K562 (cell line): ENCODE data around the gene RASD1. TPM values are rescaled to one million over a fixed set of nuclear protein-coding genes. Genes with fewer than 3 reads are reported as not detected.

Source experiments
- ATAC-seq: fragments of 200-7000 bp; cut with Tn5 transposase; 3 replicates; pipeline ENCODE4 v1.9.1; 2020; ENCODE audit warnings: moderate library complexity
- BruUV-seq: library from RNA; stranded (reverse); fragments of 400-500 nt; replicated peaks from 2 replicates; lab custom pipeline; 2021; lab: Mats Ljungman, UMichigan
- CTCF ChIA-PET: fragments of 300-600 bp; formaldehyde crosslinking; extraction: SDS; loops from one replicate; lab custom pipeline; 2021; ENCODE audit warnings: low intra/inter-chr PET ratio; lab: Yijun Ruan, JAX
- POLR2A ChIA-PET: fragments of 300-600, 350-650 bp; sonication (Branson Sonifier 250); formaldehyde crosslinking; extraction: SDS; loops from one replicate; lab custom pipeline; 2021; ENCODE audit warnings: antibody characterized with exemption, inconsistent platforms; lab: Yijun Ruan, JAX
- DNase-seq, 4 experiments: peaks; one replicate each; pipeline versions ENCODE4 v3.0.0 to v3.0.0-alpha.2; 2011 to 2018; ENCODE audit warnings: low spot score in 3 of 4, mixed read lengths in 3 of 4; ENCODE audit errors: extremely low read depth in 1 of 4
- FAIRE-seq: peaks from 2 replicates; lab custom pipeline; 2011; peaks lifted over from hg19 to GRCh38; lab: Jason Lieb, UNC
- H2AFZ ChIP-seq: 2 replicates; pipeline ENCODE4 v1.6.0; 2011; ENCODE audit warnings: low read depth, low read length, control low read depth, inconsistent platforms
- H3K27ac ChIP-seq: fragments of 200-600 bp; 3 replicates; pipeline ENCODE4 v1.8.0; 2011; ENCODE audit warnings: low read depth, mild to moderate bottlenecking, control low read depth, inconsistent platforms, low read length, moderate library complexity, mixed read lengths; ENCODE audit errors: extremely low read depth
- H3K27me3 ChIP-seq, 2 experiments: fragments of 300-600 bp in 1 of 2; 2 replicates in 1 of 2; 3 replicates in 1 of 2; pipeline versions ENCODE4 v1.6.0 to v1.8.0; 2011; ENCODE audit warnings: inconsistent platforms in 2 of 2, low read length in 2 of 2, mild to moderate bottlenecking in 1 of 2, mixed read lengths in 1 of 2, moderate library complexity in 1 of 2; ENCODE audit not compliant: control insufficient read depth in 2 of 2, insufficient read depth in 2 of 2
- H3K36me3 ChIP-seq: fragments of 300-600 bp; 3 replicates; pipeline ENCODE4 v1.8.0; 2011; ENCODE audit warnings: mild to moderate bottlenecking, low read length, inconsistent platforms; ENCODE audit not compliant: control insufficient read depth, insufficient read depth
- H3K4me1 ChIP-seq, 2 experiments: fragments of 200-600 bp in 1 of 2; replicated peaks in 1 of 2; 2 replicates in 1 of 2; 3 replicates in 1 of 2; pipeline versions ENCODE4 v1.5.1 to v1.8.0; 2011; ENCODE audit warnings: inconsistent platforms in 2 of 2, low read length in 2 of 2, mild to moderate bottlenecking in 1 of 2, mixed read lengths in 1 of 2, moderate library complexity in 1 of 2; ENCODE audit not compliant: control insufficient read depth in 2 of 2, insufficient read depth in 2 of 2
- H3K4me2 ChIP-seq: 2 replicates; pipeline ENCODE4 v1.6.1; 2011; ENCODE audit warnings: low read length, control low read depth, inconsistent platforms, mixed read lengths; ENCODE audit not compliant: insufficient read depth
- H3K4me3 ChIP-seq: fragments of 200-600 bp; sonication (generic), shearing (Covaris generic); 2 replicates; pipeline ENCODE4 v1.5.1; 2016; ENCODE audit warnings: control low read depth, inconsistent platforms
- H3K79me2 ChIP-seq: fragments of 200-600 bp; 3 replicates; pipeline ENCODE4 v1.8.0; 2011; ENCODE audit warnings: low read length, inconsistent platforms; ENCODE audit not compliant: control insufficient read depth, insufficient read depth
- H3K9ac ChIP-seq, 2 experiments: 2 replicates each; pipeline versions ENCODE4 v1.6.0 to v1.6.1; 2011; ENCODE audit warnings: low read depth in 2 of 2, low read length in 2 of 2, control low read depth in 1 of 2, inconsistent platforms in 1 of 2, mild to moderate bottlenecking in 1 of 2, mixed read lengths in 1 of 2; ENCODE audit not compliant: insufficient read depth in 1 of 2
- H3K9me1 ChIP-seq: one replicate; pipeline ENCODE4 v1.6.0; 2011; ENCODE audit warnings: inconsistent platforms, mild to moderate bottlenecking, low read length, moderate library complexity; ENCODE audit not compliant: control insufficient read depth, insufficient read depth
- H3K9me3 ChIP-seq: replicated peaks from 2 replicates; pipeline ENCODE4 v1.5.1; 2011; ENCODE audit warnings: low read depth, low read length, inconsistent platforms; ENCODE audit not compliant: control insufficient read depth, insufficient read depth
- H4K20me1 ChIP-seq: replicated peaks from 2 replicates; pipeline ENCODE4 v1.6.1; 2011; ENCODE audit warnings: low read length, inconsistent platforms, mixed read lengths; ENCODE audit not compliant: control insufficient read depth, insufficient read depth
- ATF4 ChIP-seq: fragments of 450-650 bp; formaldehyde crosslinking; IDR thresholded peaks from 2 replicates; pipeline ENCODE4 v1.4.0; 2022; ENCODE audit warnings: mild to moderate bottlenecking, moderate library complexity
- CHD1 ChIP-seq: fragments of 200-600 bp; sonication (generic); IDR thresholded peaks from one replicate; pipeline ENCODE4 v1.6.1; 2012; ENCODE audit warnings: mild to moderate bottlenecking, moderate library complexity, low read length, inconsistent platforms
- CHD4 ChIP-seq: fragments of 200-600 bp; sonication (generic); IDR thresholded peaks from 3 replicates; pipeline ENCODE4 v1.6.1; 2012; ENCODE audit warnings: low read depth, mild to moderate bottlenecking, mixed read lengths, low read length, inconsistent platforms; ENCODE audit not compliant: insufficient read depth, insufficient replicate concordance, poor library complexity, severe bottlenecking
- ESRRB ChIP-seq: fragments of 250-450 bp; sonication (Bioruptor Pico); IDR thresholded peaks from 2 replicates; pipeline ENCODE4 v1.5.0; 2020; ENCODE audit warnings: mild to moderate bottlenecking, moderate library complexity, borderline replicate concordance
- ETV1 ChIP-seq: fragments of 450-650 bp; conservative IDR thresholded peaks from 2 replicates; pipeline ENCODE4 v1.6.1; 2016; ENCODE audit warnings: missing genetic modification characterization, control low read depth, low read depth, missing compliant biosample characterization
- NBN ChIP-seq: fragments of 450-650 bp; IDR thresholded peaks from 2 replicates; pipeline ENCODE4 v1.6.1; 2016; ENCODE audit warnings: low read depth, mild to moderate bottlenecking
- RFX5 ChIP-seq: IDR thresholded peaks from 2 replicates; pipeline ENCODE4 v1.6.1; 2011; ENCODE audit warnings: low read depth, mild to moderate bottlenecking, improper control_type of control experiment, low read length
- SMARCB1 ChIP-seq: IDR thresholded peaks from 2 replicates; pipeline ENCODE4 v1.6.1; 2011; ENCODE audit warnings: improper control_type of control experiment, low read depth; ENCODE audit not compliant: insufficient read length
- SP2 ChIP-seq: IDR thresholded peaks from 2 replicates; pipeline ENCODE4 v1.6.1; 2011; ENCODE audit warnings: mild to moderate bottlenecking, low read depth, low read length, moderate library complexity; ENCODE audit not compliant: poor library complexity, severe bottlenecking; ENCODE audit errors: extremely low read depth
- SPI1 ChIP-seq: IDR thresholded peaks from 2 replicates; pipeline ENCODE4 v1.6.1; 2011; ENCODE audit warnings: low read depth, low read length, control low read depth, borderline replicate concordance
- U2AF2 ChIP-seq: fragments of 200-400 bp; formaldehyde crosslinking; optimal IDR thresholded peaks from 2 replicates; pipeline ENCODE3; 2017; ENCODE audit warnings: low read depth, mild to moderate bottlenecking, low read length
- ZKSCAN3 ChIP-seq: fragments of 250-450 bp; sonication (Bioruptor Pico); IDR thresholded peaks from 2 replicates; pipeline ENCODE4 v1.4.0; 2020
- ZNF561 ChIP-seq: fragments of 450-650 bp; formaldehyde crosslinking; conservative IDR thresholded peaks from 2 replicates; pipeline ENCODE4 v1.4.0; 2020; ENCODE audit warnings: mild to moderate bottlenecking, moderate library complexity
- ZNF766 ChIP-seq: fragments of 200-800 bp; sonication (Bioruptor generic); conservative IDR thresholded peaks from 2 replicates; pipeline ENCODE4 v1.6.1; 2016; ENCODE audit warnings: missing genetic modification characterization, missing compliant biosample characterization
- WGBS: fragments of 100-300 bp; shearing (Covaris generic); methylation state at CpG from one replicate; pipeline ENCODE4 v1.1.6; 2016; ENCODE audit warnings: low coverage, mixed read lengths; ENCODE audit not compliant: insufficient coverage; ENCODE audit errors: missing lambda C conversion rate; 5-methylcytosine and 5-hydroxymethylcytosine counted together
- in situ Hi-C: fragments of 300-500 bp; cut with MboI; formaldehyde crosslinking; loops from 4 replicates; pipeline ENCODE4 v1.15.0; 2018; ENCODE audit warnings: inconsistent platforms, mixed read lengths
- intact Hi-C: fragments of 100-400 bp; cut with micrococcal nuclease; formaldehyde crosslinking; loops from 2 replicates; pipeline ENCODE4 v1.14.2; 2022
- polyA plus RNA-seq, 8 experiments: library from polyadenylated mRNA; depleted of rRNA in 4 of 8; stranded (reverse) in 5 of 8; unstranded in 3 of 8; fragments of >200 nt; fragmentation: Nextera tagmentation in 2 of 8; fragmentation: Illumina TruSeq in 1 of 8; extraction: Ambion mirVana in 2 of 8; extraction: Trizol in 1 of 8; gene quantifications; 2 replicates each; pipeline versions ENCODE4 v1.2.1 to v1.2.3, GENCODE V29; 2011 to 2014; ENCODE audit warnings: inconsistent platforms in 1 of 8, missing spikeins in 1 of 8
- total RNA-seq, 7 experiments: library from RNA; depleted of rRNA in 6 of 7; stranded (reverse); fragments of >200 nt in 6 of 7; fragmentation: Illumina TruSeq in 2 of 7; extraction: Trizol in 2 of 7; gene quantifications; 2 replicates each; pipeline versions ENCODE4 v1.2.1 to v1.2.3, GENCODE V29; 2011 to 2021; ENCODE audit warnings: low replicate concordance in 1 of 7
- TF ChIP-seq, protein P1 (sequence below): fragments of 250-450 bp; sonication (Bioruptor Pico); IDR thresholded peaks from 2 replicates; pipeline ENCODE4 v1.8.0; 2021; ENCODE audit warnings: moderate library complexity, mild to moderate bottlenecking, inconsistent platforms
- TF ChIP-seq, protein P2 (sequence below): sonication (generic); formaldehyde crosslinking; IDR thresholded peaks from 2 replicates; pipeline ENCODE4 v1.8.0; 2022; ENCODE audit warnings: mild to moderate bottlenecking, missing genetic modification reagents

Gene RASD1
- total and polyA plus RNA-seq, 9 of the 15 experiments (the other 6 are each of a cell fraction or from before 2014, with no cell fraction given), result 0.11 TPM; not detected in 8

DNA sequence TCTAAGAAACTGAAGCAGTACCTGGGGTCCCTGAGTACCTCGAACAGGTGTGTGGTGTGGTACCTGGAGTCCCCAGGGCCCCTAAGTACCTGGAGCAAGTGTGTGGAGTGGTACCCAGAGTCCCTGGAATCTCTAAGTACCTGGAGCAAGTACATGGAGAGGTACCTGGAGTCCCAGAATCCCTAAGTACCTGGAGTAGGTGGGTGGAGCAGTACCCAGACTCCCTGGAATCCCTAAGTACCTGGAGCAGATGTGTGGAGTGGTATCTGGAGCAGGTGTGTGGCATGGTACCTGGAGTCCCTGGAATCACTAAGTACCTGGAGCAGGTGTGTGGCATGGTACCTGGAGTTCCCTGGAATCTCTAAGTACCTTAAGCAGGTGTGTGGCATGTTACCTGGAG is 41.9 kb downstream of the RASD1 start:
- intact Hi-C loops (no loop called here), in situ Hi-C loops (no loop called here)
- H3K9me1 ChIP-seq, result no peaks in the 10 kb centered on the region
- H4K20me1 ChIP-seq, result no peaks in the 10 kb centered on the region
- H3K27ac ChIP-seq, result no peak overlapping the region
- no peak for FAIRE-seq
- peaks cover 0 to 3% of the 10 kb centered on the region in 2 experiments; a peak in 2 of 5 replicates for H3K4me1 ChIP-seq
- ATAC-seq, result no peak
- H3K9ac ChIP-seq, result no peak overlapping the region
- 0% methylated on average over 1 of the region's 1 CpG for WGBS
- H2AFZ ChIP-seq, result no peak overlapping the region
- no peaks in the 10 kb centered on the region for H3K79me2 ChIP-seq
- H3K4me2 ChIP-seq, result no peak overlapping the region
- no peaks in the 10 kb centered on the region for H3K36me3 ChIP-seq
- H3K27me3 ChIP-seq, result peaks cover 8 to 27% of the 10 kb centered on the region in 2 experiments; a peak in 4 of 5 replicates
- POLR2A ChIA-PET, result no interaction called here
- DNase-seq, result no peak
- H3K4me3 ChIP-seq, result no peak overlapping the region
- TF ChIP-seq RFX5, result no peak
- no peak for TF ChIP-seq U2AF2
- TF ChIP-seq, protein P1, sequence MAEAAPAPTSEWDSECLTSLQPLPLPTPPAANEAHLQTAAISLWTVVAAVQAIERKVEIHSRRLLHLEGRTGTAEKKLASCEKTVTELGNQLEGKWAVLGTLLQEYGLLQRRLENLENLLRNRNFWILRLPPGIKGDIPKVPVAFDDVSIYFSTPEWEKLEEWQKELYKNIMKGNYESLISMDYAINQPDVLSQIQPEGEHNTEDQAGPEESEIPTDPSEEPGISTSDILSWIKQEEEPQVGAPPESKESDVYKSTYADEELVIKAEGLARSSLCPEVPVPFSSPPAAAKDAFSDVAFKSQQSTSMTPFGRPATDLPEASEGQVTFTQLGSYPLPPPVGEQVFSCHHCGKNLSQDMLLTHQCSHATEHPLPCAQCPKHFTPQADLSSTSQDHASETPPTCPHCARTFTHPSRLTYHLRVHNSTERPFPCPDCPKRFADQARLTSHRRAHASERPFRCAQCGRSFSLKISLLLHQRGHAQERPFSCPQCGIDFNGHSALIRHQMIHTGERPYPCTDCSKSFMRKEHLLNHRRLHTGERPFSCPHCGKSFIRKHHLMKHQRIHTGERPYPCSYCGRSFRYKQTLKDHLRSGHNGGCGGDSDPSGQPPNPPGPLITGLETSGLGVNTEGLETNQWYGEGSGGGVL, result no peak
- TF ChIP-seq ETV1 (tag), result no peak
- TF ChIP-seq ATF4 (CRISPR knock-in tag), result no peak
- TF ChIP-seq, protein P2, sequence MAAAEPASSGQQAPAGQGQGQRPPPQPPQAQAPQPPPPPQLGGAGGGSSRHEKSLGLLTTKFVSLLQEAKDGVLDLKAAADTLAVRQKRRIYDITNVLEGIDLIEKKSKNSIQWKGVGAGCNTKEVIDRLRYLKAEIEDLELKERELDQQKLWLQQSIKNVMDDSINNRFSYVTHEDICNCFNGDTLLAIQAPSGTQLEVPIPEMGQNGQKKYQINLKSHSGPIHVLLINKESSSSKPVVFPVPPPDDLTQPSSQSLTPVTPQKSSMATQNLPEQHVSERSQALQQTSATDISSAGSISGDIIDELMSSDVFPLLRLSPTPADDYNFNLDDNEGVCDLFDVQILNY (CRISPR knock-in tag), result no peak
- no peak for TF ChIP-seq SPI1
- TF ChIP-seq ZKSCAN3 (CRISPR knock-in tag), result no peak
- no peak for TF ChIP-seq ESRRB (CRISPR knock-in tag)
- no peak for TF ChIP-seq NBN
- no peak for TF ChIP-seq CHD4
- TF ChIP-seq ZNF766 (CRISPR knock-in tag), result no peak
- TF ChIP-seq ZNF561 (CRISPR knock-in tag), result no peak
- TF ChIP-seq SMARCB1, result no peak
- no peak for TF ChIP-seq CHD1
- no peak for TF ChIP-seq SP2
- H3K9me3 ChIP-seq, result no peaks in the 10 kb centered on the region
- no TSS peak for BruUV-seq
- CTCF ChIA-PET, result no interaction called here
